ENCODE measurements around the gene ZNF582.
"Not testable (repeated sequence)": the region's sequence is repeated elsewhere in the genome, so short reads cannot be mapped to it uniquely, and the experiment has no call there.

The ZNF582 gene

GRCh38 chr19:56351208-56351607 is 42.1 kb downstream of the ZNF582 start:
- no peak for DNase-seq (ENCODE audit: low spot score)

- peak; percentile 67 for DNase-seq (ENCODE audit: low spot score)
These were observed 42.8 kb downstream of the ZNF582 start for GRCh38 chr19:56350416-56351045.

GRCh38 chr19:56348289-56348877 is 45.0 kb downstream of the ZNF582 start:
- no peak for DNase-seq (ENCODE audit: low spot score)

- DNase-seq (ENCODE audit: low spot score) = no peak
These were observed 46.1 kb downstream of the ZNF582 start for GRCh38 chr19:56347163-56347778.

- no peak for DNase-seq (ENCODE audit: low spot score)
These were observed 51.4 kb downstream of the ZNF582 start for GRCh38 chr19:56341948-56342347.

- not testable (repeated sequence) for DNase-seq (ENCODE audit: low spot score)
These were observed 54.3 kb downstream of the ZNF582 start for GRCh38 chr19:56339031-56339430.

GRCh38 chr19:56337077-56337476 is 56.3 kb downstream of the ZNF582 start:
- DNase-seq (ENCODE audit: low spot score) = not testable (repeated sequence)

- not testable (repeated sequence) for DNase-seq (ENCODE audit: low spot score)
These were observed 58.0 kb downstream of the ZNF582 start for GRCh38 chr19:56335371-56335770.

- peak; percentile 60 for DNase-seq (ENCODE audit: low spot score)
These were observed 59.8 kb downstream of the ZNF582 start for GRCh38 chr19:56333506-56333905.
